Measurements from ENCODE around the gene ASCL1.

The ASCL1 gene

GRCh38 chr12:102977945-102978706 lies 20.7 kb downstream of the ASCL1 start:
- DNase-seq (ENCODE audit: low spot score), result no peak

GRCh38 chr12:102980350-102980749 lies 22.9 kb downstream of the ASCL1 start:
- no peak for DNase-seq (ENCODE audit: low spot score)

- DNase-seq (ENCODE audit: low spot score), result no peak
Measured at GRCh38 chr12:102990419-102990818, 32.9 kb downstream of the ASCL1 start.

- DNase-seq (ENCODE audit: low spot score), result no peak
Measured at GRCh38 chr12:102992297-102992696, 34.8 kb downstream of the ASCL1 start.

GRCh38 chr12:102992720-102993119 lies 35.2 kb downstream of the ASCL1 start:
- DNase-seq (ENCODE audit: low spot score), result no peak

- DNase-seq (ENCODE audit: low spot score), result no peak
Measured at GRCh38 chr12:102993537-102993936, 36.1 kb downstream of the ASCL1 start.

- DNase-seq (ENCODE audit: low spot score), result no peak
Measured at GRCh38 chr12:102995372-102995771, 37.9 kb downstream of the ASCL1 start.

All from kidney capillary endothelial cell (primary cell).